ENCODE results near the gene TMEM219. TPM values are rescaled to one million over a fixed set of nuclear protein-coding genes. Genes with fewer than 3 reads are reported as not detected.

Gene TMEM219
- total RNA-seq, 1 donor from 2014 or later, result 49.8 TPM

DNA sequence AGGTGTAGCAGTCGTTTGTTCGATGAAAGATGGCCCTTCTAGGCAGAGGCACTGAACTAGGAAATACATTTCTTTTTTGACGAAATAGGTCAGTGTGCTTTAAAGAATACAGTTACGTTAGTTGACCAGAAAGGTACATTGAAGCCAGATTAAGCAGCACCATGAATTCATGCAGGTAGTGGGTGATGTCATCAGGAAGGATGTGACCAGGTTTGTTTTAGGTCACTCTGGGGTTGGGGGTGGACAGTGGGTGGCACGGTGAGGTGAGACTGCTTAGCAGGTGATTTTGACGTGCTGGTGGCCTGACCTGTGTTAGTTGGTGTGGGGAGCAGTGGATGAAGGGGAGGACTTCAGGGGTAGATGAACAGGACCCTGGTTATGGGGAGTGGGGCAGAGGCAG, 37.7 kb downstream of the TMEM219 start:
- FAIRE-seq, result no peak
- H3K36me3 ChIP-seq (ENCODE audit: control insufficient read depth, insufficient read depth, low read length), result peaks cover 9% of the 10 kb centered on the region

DNA sequence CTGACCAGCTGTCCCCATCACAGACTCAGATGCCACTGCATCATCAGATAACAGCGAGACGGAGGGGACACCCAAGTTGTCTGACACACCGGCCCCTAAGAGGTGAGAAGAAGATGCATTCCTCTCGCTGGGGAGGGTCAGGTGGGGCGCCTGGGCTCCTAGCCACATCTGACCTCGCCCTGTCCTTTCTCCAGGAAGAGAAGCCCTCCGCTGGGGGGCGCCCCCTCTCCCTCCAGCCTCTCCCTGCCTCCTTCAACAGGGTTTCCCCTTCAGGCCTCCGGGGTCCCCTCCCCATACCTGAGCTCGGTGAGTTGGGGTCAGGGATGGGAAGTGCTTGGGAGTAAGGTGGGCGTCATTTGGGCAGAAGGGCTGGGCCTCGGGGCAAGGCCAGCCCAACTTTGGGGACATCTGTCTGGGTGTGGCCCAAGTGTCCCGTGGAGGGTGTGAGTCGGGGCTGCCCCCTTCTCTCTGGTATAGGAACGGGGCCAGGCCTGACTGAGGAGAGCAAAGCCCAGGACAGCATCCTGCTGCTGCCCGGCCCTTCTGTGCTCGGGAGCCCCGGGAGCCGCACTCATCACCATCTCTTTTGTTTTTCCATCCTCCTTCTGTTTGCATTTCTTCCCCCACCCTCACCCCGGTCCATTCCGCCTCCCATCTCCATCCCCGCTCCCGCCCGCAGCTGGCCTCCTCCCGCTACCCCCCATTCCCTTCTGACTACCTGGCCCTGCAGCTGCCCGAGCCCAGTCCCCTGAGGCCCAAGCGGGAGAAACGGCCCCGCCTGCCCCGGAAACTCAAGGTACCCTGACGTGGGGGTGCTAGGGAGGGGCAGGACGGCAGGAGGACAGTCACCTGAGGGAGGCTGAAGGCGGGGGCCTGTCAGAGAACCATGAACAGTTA, 39.1 kb downstream of the TMEM219 start:
- H3K36me3 ChIP-seq (ENCODE audit: control insufficient read depth, insufficient read depth, low read length), result peaks cover 9% of the 10 kb centered on the region
- DNase-seq (ENCODE audit: low read depth), result no peak
- FAIRE-seq, result no peak
- H3K4me3 ChIP-seq (ENCODE audit: low read depth, low read length), result no peak overlapping the region
- TF ChIP-seq, protein P1, sequence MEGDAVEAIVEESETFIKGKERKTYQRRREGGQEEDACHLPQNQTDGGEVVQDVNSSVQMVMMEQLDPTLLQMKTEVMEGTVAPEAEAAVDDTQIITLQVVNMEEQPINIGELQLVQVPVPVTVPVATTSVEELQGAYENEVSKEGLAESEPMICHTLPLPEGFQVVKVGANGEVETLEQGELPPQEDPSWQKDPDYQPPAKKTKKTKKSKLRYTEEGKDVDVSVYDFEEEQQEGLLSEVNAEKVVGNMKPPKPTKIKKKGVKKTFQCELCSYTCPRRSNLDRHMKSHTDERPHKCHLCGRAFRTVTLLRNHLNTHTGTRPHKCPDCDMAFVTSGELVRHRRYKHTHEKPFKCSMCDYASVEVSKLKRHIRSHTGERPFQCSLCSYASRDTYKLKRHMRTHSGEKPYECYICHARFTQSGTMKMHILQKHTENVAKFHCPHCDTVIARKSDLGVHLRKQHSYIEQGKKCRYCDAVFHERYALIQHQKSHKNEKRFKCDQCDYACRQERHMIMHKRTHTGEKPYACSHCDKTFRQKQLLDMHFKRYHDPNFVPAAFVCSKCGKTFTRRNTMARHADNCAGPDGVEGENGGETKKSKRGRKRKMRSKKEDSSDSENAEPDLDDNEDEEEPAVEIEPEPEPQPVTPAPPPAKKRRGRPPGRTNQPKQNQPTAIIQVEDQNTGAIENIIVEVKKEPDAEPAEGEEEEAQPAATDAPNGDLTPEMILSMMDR (IDR thresholded peaks at IDR 0.05; ENCODE audit: insufficient read depth, low read length, severe bottlenecking), result no peak
- H3K27me3 ChIP-seq (ENCODE audit: control insufficient read depth, insufficient read depth, low read length), result no peaks in the 10 kb centered on the region

More for the DNA sequence above, 37.7 kb downstream of the TMEM219 start:
- Histone ChIP-seq H3K4me3 (ENCODE audit: low read depth, low read length) (no peak overlapping the region), H3K27me3 (ENCODE audit: control insufficient read depth, insufficient read depth, low read length) (no peaks in the 10 kb centered on the region)
- TF ChIP-seq, protein P1 (IDR thresholded peaks at IDR 0.05; ENCODE audit: insufficient read depth, low read length, severe bottlenecking), result no peak
- DNase-seq (ENCODE audit: low read depth), result no peak

DNA sequence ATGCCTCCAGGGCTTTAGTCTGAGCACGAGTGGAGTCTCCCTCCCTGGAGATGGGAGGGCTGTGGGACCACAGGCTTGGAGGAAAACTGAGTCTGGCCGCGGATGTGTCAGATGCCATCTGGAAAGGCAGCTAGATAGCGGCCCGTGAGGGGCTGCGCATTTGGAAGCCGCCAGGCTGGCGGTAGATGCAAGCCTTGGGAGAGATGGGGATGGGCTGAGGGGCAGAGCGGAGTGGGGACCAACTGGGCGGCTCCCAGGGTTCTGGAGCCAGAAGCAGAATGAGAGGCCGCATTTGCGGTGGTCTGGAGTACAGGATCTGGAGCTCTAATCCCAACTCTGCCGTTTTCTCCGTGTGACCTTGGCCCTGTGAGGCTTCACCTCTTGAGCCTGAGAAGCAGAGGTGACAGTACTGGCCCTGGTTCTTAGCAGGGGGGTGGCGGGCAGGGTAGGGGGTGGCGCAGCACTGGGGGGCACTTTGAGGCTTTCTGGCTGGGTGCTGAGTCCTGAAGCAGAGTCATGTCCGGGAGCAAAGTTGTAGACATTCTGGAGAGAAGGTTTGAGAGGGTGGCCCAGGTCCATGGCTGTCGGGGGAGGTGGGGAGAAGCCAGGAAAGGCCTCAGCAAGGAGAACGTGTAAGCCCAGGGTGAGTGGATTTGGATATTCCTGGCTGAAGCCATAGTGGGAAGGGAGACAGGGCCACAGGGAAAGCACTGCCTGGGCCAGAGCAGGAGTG, 40.9 kb downstream of the TMEM219 start:
- Histone ChIP-seq H3K27me3 (ENCODE audit: control insufficient read depth, insufficient read depth, low read length) (no peaks in the 10 kb centered on the region), H3K4me3 (ENCODE audit: low read depth, low read length) (no peak overlapping the region), H3K36me3 (ENCODE audit: control insufficient read depth, insufficient read depth, low read length) (peaks cover 9% of the 10 kb centered on the region)
- FAIRE-seq (no peak), DNase-seq (ENCODE audit: low read depth) (no peak)
- TF ChIP-seq, protein P1 (IDR thresholded peaks at IDR 0.05; ENCODE audit: insufficient read depth, low read length, severe bottlenecking), result no peak

DNA sequence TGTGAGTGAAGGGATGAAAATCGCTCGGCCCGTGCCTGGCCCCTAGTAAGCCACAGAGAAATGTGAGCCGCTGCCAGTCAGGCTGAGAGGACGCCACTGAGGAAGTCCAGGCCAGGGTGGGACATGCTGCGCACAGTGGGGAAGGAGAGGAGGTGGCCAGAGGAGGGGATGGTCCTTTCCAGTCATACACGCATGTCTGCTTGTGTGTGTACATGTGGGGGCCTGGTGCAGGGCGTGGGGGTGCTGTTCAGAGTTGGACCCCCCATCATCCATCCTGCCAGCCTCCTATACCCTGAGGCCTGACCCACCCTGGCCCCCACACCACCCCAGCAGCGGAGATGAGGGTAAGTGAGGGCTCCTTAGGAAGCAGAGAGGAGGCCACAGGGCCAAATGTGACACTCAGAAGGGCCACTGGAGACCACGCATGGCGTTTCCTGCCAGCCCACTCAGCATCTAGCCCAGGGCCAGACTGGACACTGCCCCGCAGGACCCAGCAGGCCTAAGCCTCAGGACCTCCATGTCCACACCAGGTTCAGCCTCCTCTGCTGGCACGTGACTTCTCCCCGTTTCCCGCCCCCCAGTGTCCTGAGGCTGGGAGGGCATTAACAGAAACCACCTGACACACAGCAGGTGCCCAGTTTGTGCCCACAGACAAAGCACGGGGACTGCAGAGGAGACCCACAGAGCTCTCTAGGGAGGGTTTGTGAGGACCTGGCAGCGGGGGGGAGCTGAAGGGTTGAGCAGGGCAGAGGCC, 42.0 kb downstream of the TMEM219 start:
- no peak for DNase-seq (ENCODE audit: low read depth)
- H3K36me3 ChIP-seq (ENCODE audit: control insufficient read depth, insufficient read depth, low read length), result peaks cover 9% of the 10 kb centered on the region
- no peaks in the 10 kb centered on the region for H3K27me3 ChIP-seq (ENCODE audit: control insufficient read depth, insufficient read depth, low read length)
- no peak overlapping the region for H3K4me3 ChIP-seq (ENCODE audit: low read depth, low read length)
- FAIRE-seq, result no peak
- TF ChIP-seq, protein P1 (IDR thresholded peaks at IDR 0.05; ENCODE audit: insufficient read depth, low read length, severe bottlenecking), result no peak

DNA sequence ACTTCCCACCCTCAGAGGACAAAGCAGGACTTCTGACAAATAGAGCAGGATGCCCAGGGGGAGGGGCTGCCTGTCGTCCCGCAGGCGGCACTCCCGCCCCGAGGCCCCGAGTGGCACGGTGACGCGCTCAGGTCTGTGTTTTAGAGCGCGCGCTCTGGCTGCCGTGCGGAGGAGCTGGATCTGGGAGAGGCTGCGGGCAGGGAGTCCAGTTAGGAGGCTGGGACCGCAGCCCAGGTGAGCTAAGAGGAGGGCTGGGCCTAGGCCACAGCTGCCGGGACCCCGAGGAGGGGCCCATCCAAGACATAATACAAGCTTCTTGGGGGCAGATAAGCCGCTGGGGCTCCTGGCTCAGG, 42.5 kb downstream of the TMEM219 start:
- Histone ChIP-seq H3K27me3 (ENCODE audit: control insufficient read depth, insufficient read depth, low read length) (peaks cover 2% of the 10 kb centered on the region), H3K36me3 (ENCODE audit: control insufficient read depth, insufficient read depth, low read length) (peaks cover 9% of the 10 kb centered on the region), H3K4me3 (ENCODE audit: low read depth, low read length) (no peak overlapping the region)
- TF ChIP-seq, protein P1 (IDR thresholded peaks at IDR 0.05; ENCODE audit: insufficient read depth, low read length, severe bottlenecking), result no peak
- DNase-seq (ENCODE audit: low read depth) (no peak), FAIRE-seq (no peak)

Measured in bronchial epithelial cell (primary cell).